ENCODE measurements around the gene NUDT4. TPM values are rescaled to one million over a fixed set of nuclear protein-coding genes. Genes with fewer than 3 reads are reported as not detected.
"Not testable (repeated sequence)": the region's sequence is repeated elsewhere in the genome, so short reads cannot be mapped to it uniquely, and the experiment has no call there.

Gene NUDT4
- total RNA-seq, 6 experiments from 2014 or later = 46.4 to 62.6 (median 51.6) TPM

- Mint-ChIP-seq H3K4me1 (ENCODE audit: low read depth) (peaks cover 44% of the 10 kb centered on the region), H3K36me3 (ENCODE audit: low read depth) (peaks cover 7% of the 10 kb centered on the region), H3K27me3 (ENCODE audit: insufficient read depth) (no peaks in the 10 kb centered on the region), H3K4me3 (peak overlapping the region; percentile 33), H3K9me3 (no peaks in the 10 kb centered on the region), H3K27ac (peak overlapping the region; percentile 79)
- peak; percentile 50 for DNase-seq
- TF ChIP-seq CTCF (IDR thresholded peaks at IDR 0.05) = no peak
Measured at GRCh38 chr12:93387780-93388179, 10.1 kb downstream of the NUDT4 start.

- H3K4me1 Mint-ChIP-seq (ENCODE audit: low read depth) = peaks cover 39% of the 10 kb centered on the region
- no peak overlapping the region for H3K4me3 Mint-ChIP-seq
- TF ChIP-seq CTCF (IDR thresholded peaks at IDR 0.05) = no peak
- DNase-seq = no peak
- no peaks in the 10 kb centered on the region for H3K9me3 Mint-ChIP-seq
- H3K36me3 Mint-ChIP-seq (ENCODE audit: low read depth) = peaks cover 6% of the 10 kb centered on the region
- no peak overlapping the region for H3K27ac Mint-ChIP-seq
- no peaks in the 10 kb centered on the region for H3K27me3 Mint-ChIP-seq (ENCODE audit: insufficient read depth)
Measured at GRCh38 chr12:93390031-93390430, 12.3 kb downstream of the NUDT4 start.

- Mint-ChIP-seq H3K36me3 (ENCODE audit: low read depth) (no peaks in the 10 kb centered on the region; the same call in 1 of the 2 replicates), H3K27ac (peak overlapping the region; percentile 8; the same call in 1 of the 2 replicates), H3K4me1 (ENCODE audit: low read depth) (peaks cover 33% of the 10 kb centered on the region), H3K4me3 (no peak overlapping the region), H3K9me3 (no peaks in the 10 kb centered on the region), H3K27me3 (ENCODE audit: insufficient read depth) (no peaks in the 10 kb centered on the region)
- DNase-seq = no peak
- TF ChIP-seq CTCF (IDR thresholded peaks at IDR 0.05) = no peak
Measured at GRCh38 chr12:93390549-93391297, 13.0 kb downstream of the NUDT4 start.

GRCh38 chr12:93393425-93393824, 15.7 kb downstream of the NUDT4 start:
- Mint-ChIP-seq H3K4me1 (ENCODE audit: low read depth) (peaks cover 17% of the 10 kb centered on the region), H3K36me3 (ENCODE audit: low read depth) (no peaks in the 10 kb centered on the region), H3K4me3 (no peak overlapping the region), H3K9me3 (no peaks in the 10 kb centered on the region), H3K27me3 (ENCODE audit: insufficient read depth) (no peaks in the 10 kb centered on the region), H3K27ac (no peak overlapping the region)
- TF ChIP-seq CTCF (IDR thresholded peaks at IDR 0.05) = no peak
- DNase-seq = no peak

GRCh38 chr12:93397412-93397811, 19.7 kb downstream of the NUDT4 start:
- Mint-ChIP-seq H3K4me3 (no peak overlapping the region), H3K27ac (no peak overlapping the region), H3K9me3 (no peaks in the 10 kb centered on the region), H3K27me3 (ENCODE audit: insufficient read depth) (no peaks in the 10 kb centered on the region), H3K36me3 (ENCODE audit: low read depth) (peaks cover 9% of the 10 kb centered on the region), H3K4me1 (ENCODE audit: low read depth) (no peaks in the 10 kb centered on the region)
- DNase-seq = no peak
- TF ChIP-seq CTCF (IDR thresholded peaks at IDR 0.05) = no peak

GRCh38 chr12:93399183-93399863, 21.6 kb downstream of the NUDT4 start:
- peaks cover 20% of the 10 kb centered on the region for H3K36me3 Mint-ChIP-seq (ENCODE audit: low read depth)
- H3K27me3 Mint-ChIP-seq (ENCODE audit: insufficient read depth) = not testable (repeated sequence)

More at GRCh38 chr12:93399183-93399863, 21.6 kb downstream of the NUDT4 start:
- H3K4me1 Mint-ChIP-seq (ENCODE audit: low read depth); H3K27ac Mint-ChIP-seq; DNase-seq; H3K4me3 Mint-ChIP-seq; H3K9me3 Mint-ChIP-seq: not testable (repeated sequence)
